NCI-H2227 treated with DMSO at 0.1 percent for 48 hours (cell line): ENCODE measurements around the gene SLC16A12.

Experiments used
- DNase-seq: peaks from one replicate; lab custom pipeline; 2025; lab: John Stamatoyannopoulos, UW

The SLC16A12 gene

DNA sequence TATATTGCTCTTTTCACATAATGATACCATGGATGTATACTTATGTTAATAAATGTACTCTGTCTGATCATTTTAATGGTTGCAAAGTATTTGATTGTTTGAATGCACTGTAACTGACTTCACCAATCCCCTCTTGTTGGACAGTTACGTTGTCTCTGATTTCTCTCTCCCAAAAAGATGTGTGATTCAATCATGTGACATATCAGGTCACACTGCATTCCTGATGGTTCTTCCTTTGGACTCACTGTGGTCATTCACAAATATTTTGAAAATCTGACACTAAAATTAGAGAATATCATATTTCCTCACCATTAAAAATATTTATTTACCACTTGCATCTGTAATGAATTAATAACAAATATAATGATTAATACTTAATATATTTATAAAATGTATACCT lies 22.2 kb downstream of the SLC16A12 start:
- no peak for DNase-seq

- DNase-seq, result no peak
Observed at GRCh38 chr10:89505640-89506275, 29.6 kb downstream of the SLC16A12 start.

- DNase-seq, result no peak
Observed at GRCh38 chr10:89504691-89505090, 30.7 kb downstream of the SLC16A12 start.

GRCh38 chr10:89503652-89504370 lies 31.6 kb downstream of the SLC16A12 start:
- no peak for DNase-seq

DNA sequence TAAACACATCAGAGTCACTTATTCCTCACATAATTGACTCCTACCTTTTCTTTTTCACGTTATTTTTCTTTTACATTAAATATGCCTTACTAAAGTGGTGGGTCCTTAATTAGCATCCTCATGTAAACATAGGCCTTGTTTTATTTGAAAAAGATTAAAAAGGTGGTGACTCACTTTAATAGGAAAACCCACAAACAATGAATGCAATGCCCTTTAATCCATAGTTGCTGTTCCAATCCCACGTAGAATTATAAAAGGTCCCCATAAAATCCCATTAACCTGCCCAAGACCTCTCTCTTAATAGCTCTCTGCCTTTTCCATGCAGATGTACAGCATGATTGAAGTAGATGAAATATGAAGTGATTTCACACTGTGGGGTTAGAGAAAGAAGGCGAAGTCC lies 32.2 kb downstream of the SLC16A12 start:
- DNase-seq, result no peak

- DNase-seq, result no peak
Observed at GRCh38 chr10:89502549-89502948, 32.8 kb downstream of the SLC16A12 start.

DNA sequence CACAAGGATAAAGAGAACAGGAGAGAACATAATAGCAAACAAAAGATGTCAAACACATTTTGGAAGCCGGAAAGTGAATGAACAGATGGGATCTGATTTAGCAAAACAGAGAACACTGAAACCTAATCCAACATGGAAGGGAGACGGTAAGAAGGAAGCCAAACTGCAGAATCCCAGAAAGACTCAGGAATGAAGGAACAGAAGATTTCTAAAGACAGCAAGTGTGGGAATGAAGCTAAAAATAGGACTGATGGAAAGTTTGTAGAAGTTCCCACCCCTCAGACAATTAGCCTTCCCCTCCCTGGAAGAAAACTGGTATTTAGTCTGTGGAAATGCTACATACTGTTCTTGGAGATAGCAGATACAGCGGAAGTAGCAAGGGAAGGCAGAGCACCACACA lies 40.8 kb downstream of the SLC16A12 start:
- no peak for DNase-seq

DNA sequence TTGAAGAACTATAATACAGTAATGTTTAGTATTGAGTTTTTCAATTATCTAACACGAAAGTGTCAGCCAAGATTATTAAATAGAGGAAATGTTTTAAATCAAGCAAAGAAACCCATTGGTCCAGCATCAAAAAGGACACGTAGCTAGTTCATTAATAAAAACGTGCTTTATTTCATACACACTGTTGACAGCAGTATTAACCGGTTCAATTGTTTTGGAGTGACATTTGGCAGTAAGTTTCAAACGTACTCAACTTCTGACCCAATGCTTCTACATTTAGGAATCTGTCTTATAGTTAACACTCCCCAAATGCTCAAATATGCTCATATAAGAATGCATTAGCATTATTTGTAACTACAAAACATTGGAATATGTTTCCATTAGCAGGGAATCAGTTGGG lies 41.3 kb downstream of the SLC16A12 start:
- no peak for DNase-seq

DNA sequence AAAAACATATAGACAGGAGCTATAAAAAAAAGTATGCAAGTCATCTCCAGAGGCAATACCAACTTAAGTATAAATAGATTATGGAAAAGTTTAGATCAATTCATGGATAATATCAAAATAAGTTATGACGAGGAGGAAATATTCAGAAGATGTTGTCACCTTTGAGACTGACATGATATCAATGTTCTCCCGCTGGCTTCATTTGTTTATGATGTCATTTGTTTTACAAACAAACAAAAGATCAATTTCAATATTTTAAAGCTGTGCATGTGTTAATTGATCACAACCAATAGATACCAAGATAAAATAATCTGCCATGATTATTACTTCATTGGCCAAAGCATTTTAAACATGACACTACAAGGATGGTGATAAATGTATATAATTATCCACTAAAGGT lies 43.5 kb downstream of the SLC16A12 start:
- no peak for DNase-seq

GRCh38 chr10:89490596-89491335 lies 44.6 kb downstream of the SLC16A12 start:
- DNase-seq, result no peak

DNA sequence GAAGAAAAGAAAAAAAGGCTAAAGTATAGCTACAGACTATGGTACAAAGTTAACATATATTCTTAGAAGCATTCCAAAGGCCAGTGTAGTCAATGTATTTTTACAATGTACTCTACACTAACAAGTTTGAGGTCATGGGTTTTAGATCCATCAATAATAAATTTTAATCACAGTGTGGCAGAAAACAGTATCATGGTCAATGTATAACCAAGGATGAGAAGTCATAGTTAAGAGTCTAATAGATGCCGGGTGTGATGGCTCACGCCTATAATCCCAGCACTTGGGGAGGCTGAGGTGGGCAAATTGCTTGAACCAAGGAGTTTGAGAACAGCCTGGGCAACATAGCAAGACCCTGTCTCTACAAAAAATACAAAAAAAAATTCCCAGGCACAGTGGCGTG lies 53.1 kb downstream of the SLC16A12 start:
- DNase-seq, result no peak

GRCh38 chr10:89481662-89482061 lies 53.7 kb downstream of the SLC16A12 start:
- no peak for DNase-seq

- DNase-seq, result no peak
Observed at GRCh38 chr10:89479771-89480446, 55.5 kb downstream of the SLC16A12 start.

- no peak for DNase-seq
Observed at GRCh38 chr10:89478739-89479654, 56.4 kb downstream of the SLC16A12 start.

DNA sequence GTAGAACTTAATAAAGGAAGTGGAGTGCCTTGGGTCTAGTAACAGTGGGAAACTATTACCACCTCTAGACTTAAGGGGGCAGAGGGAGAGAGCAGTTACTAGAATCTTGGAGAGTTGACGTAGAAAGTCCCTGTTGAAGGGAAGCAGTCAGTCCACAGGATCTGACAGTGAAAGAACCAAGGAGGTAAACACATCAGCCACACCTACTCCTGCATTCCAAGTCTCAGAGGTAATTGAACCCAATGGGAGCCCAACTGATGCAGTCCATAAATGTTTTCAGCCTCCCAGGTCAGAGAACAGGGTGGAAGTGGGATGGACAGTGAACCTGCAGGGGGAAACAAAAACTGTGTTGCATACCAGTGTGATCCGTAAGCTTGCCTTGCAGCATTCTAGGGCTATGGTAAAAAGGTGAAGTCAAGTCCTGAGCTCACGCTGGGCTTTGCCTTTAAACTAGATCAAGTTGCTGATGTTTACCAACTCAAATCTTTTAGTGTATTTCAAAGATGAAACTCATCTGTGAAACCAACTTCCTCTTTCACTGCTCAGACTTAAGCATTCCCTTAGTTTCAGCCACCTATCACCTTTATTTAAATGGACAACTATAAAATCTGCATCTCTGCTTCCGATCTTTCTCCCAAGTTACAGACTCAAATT lies 57.2 kb downstream of the SLC16A12 start:
- DNase-seq, result no peak

DNA sequence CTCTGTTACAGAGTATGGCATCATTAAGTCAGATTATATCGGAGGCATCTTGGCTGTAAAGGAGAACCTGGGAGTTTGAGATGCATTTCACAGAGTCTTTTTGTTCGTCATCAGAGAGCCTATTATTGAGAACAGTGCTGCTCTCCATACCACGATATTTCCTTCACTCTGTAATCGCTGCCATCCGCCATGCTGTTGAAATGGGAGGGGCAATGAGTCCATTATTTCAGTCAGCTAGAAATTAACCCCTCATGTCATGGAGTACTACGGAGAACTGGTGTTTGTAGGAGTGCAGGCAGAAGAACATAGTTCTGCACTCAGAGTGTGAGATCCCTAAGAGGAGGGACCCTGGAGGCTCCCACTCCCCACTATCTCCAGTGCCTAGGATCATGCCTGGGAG lies 59.2 kb downstream of the SLC16A12 start:
- peak; percentile 54 for DNase-seq

- DNase-seq, result no peak
Observed at GRCh38 chr10:89475591-89475998, 59.8 kb downstream of the SLC16A12 start.

DNA sequence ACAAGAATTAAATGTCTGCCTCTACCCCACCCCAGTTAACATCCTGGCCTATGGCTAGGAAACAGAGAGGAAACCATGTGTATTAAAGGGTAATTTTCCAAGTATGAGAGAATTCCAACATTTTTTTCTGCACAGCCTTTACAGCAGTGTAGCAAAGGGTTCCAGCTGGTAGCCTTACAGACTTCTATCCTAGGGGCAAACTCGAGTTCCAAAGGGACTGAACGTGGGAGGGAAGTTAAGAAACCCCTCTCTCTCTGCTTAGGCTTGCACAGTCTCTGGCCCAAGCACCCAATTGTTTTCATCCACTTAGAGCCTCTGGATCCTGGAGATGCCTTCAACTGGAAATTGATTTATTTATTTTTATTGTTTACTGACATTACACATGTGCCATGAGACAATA lies 60.3 kb downstream of the SLC16A12 start:
- no peak for DNase-seq

DNA sequence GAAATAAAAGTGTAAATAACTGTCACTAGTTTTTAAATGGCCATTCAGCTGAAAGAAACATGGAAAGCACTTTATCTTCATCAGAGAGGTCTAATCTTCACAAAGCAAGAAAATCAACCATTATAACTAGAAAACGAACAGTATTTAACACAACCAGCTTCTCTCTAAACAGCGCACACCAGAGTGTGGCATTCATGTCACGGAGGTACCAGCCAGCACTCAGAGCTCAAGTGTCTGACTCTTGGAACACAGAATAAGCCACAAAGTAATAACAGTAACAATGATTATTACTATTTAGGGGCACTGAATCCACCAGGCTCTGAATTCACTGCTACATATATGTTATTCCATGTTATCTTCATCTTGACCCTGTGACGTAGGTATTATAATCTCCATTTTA lies 60.9 kb downstream of the SLC16A12 start:
- no peak for DNase-seq

GRCh38 chr10:89471110-89471809 lies 64.1 kb downstream of the SLC16A12 start:
- no peak for DNase-seq
